HepG2 (cell line): ENCODE measurements around the gene USE1. TPM values are rescaled to one million over a fixed set of nuclear protein-coding genes. Genes with fewer than 3 reads are reported as not detected.

Experiments used
- GABPA ChIP-seq, 2 experiments: IDR thresholded peaks; 2 replicates each; pipeline ENCODE4 v1.6.1; 2011 to 2016; ENCODE audit warnings: low read depth in 2 of 2, low read length in 1 of 2, missing biosample characterization in 1 of 2, missing genetic modification characterization in 1 of 2
- HHEX ChIP-seq: IDR thresholded peaks from 2 replicates; pipeline ENCODE4 v1.6.1; 2016; ENCODE audit warnings: control low read depth
- HOXA5 ChIP-seq: sonication (generic); formaldehyde crosslinking; IDR thresholded peaks from 2 replicates; pipeline ENCODE4 v1.4.0; 2020; ENCODE audit warnings: missing genetic modification reagents
- IRX3 ChIP-seq: sonication (generic); formaldehyde crosslinking; IDR thresholded peaks from 2 replicates; pipeline ENCODE4 v1.8.1; 2023; ENCODE audit warnings: mild to moderate bottlenecking, low read depth, missing genetic modification reagents, borderline replicate concordance
- ISL2 ChIP-seq: sonication (generic); formaldehyde crosslinking; IDR thresholded peaks from 2 replicates; pipeline ENCODE4 v1.5.0; 2020; ENCODE audit warnings: missing genetic modification reagents
- MED1 ChIP-seq: sonication (generic); formaldehyde crosslinking; IDR thresholded peaks from 2 replicates; pipeline ENCODE4 v1.4.0; 2020; ENCODE audit warnings: missing genetic modification reagents
- NCOA2 ChIP-seq: sonication (generic); formaldehyde crosslinking; IDR thresholded peaks from 2 replicates; pipeline ENCODE4 v1.8.0; 2022; ENCODE audit warnings: inconsistent platforms
- NFKBIZ ChIP-seq: IDR thresholded peaks from 2 replicates; pipeline ENCODE4 v1.6.1; 2018; ENCODE audit warnings: missing genetic modification reagents, missing compliant biosample characterization
- NR1H2 ChIP-seq: sonication (generic); formaldehyde crosslinking; IDR thresholded peaks from 2 replicates; pipeline ENCODE4 v1.8.1; 2022; ENCODE audit warnings: low read depth, missing genetic modification reagents, borderline replicate concordance
- POGZ ChIP-seq: sonication (generic); formaldehyde crosslinking; IDR thresholded peaks from 2 replicates; pipeline ENCODE4 v1.4.0; 2020; ENCODE audit warnings: mild to moderate bottlenecking, missing genetic modification reagents
- TBX3 ChIP-seq: fragments of 450-650 bp; IDR thresholded peaks from 2 replicates; pipeline ENCODE4 v1.6.1; 2017; ENCODE audit warnings: antibody characterized with exemption, mild to moderate bottlenecking, inconsistent platforms, borderline replicate concordance
- ZMYM4 ChIP-seq: sonication (generic); formaldehyde crosslinking; IDR thresholded peaks from 2 replicates; pipeline ENCODE4 v1.8.1; 2023; ENCODE audit warnings: mild to moderate bottlenecking, missing genetic modification reagents
- ZNF331 ChIP-seq: sonication (generic); formaldehyde crosslinking; IDR thresholded peaks from 2 replicates; pipeline ENCODE4 v1.4.0; 2020; ENCODE audit warnings: missing genetic modification reagents
- ZNF441 ChIP-seq: sonication (generic); formaldehyde crosslinking; IDR thresholded peaks from 2 replicates; pipeline ENCODE4 v1.7.0; 2021; ENCODE audit warnings: missing genetic modification reagents, borderline replicate concordance
- ZNF484 ChIP-seq: sonication (generic); formaldehyde crosslinking; IDR thresholded peaks from 2 replicates; pipeline ENCODE4 v1.5.1; 2020; ENCODE audit warnings: mild to moderate bottlenecking, low read depth, missing genetic modification reagents, borderline replicate concordance
- ZNF605 ChIP-seq: sonication (generic); formaldehyde crosslinking; IDR thresholded peaks from 2 replicates; pipeline ENCODE4 v1.8.0; 2022; ENCODE audit warnings: mild to moderate bottlenecking, missing genetic modification reagents
- ZNF672 ChIP-seq: sonication (generic); formaldehyde crosslinking; IDR thresholded peaks from 2 replicates; pipeline ENCODE4 v1.8.1; 2022; ENCODE audit warnings: missing genetic modification reagents
- ZNF720 ChIP-seq: sonication (generic); formaldehyde crosslinking; IDR thresholded peaks from 2 replicates; pipeline ENCODE4 v1.4.0; 2020; ENCODE audit warnings: missing genetic modification reagents
- polyA plus RNA-seq, 8 experiments: library from polyadenylated mRNA; depleted of rRNA in 3 of 8; stranded (reverse) in 7 of 8; unstranded in 1 of 8; fragments of >200 nt; fragmentation: Illumina TruSeq in 4 of 8; extraction: Trizol in 4 of 8; gene quantifications; 2 replicates each; pipeline versions ENCODE4 v1.2.1 to v1.2.3, GENCODE V29; 2011 to 2016; ENCODE audit warnings: low read depth in 4 of 8, missing spikeins in 1 of 8, mixed read lengths in 1 of 8; ENCODE audit not compliant: insufficient read depth in 1 of 8
- total RNA-seq, 5 experiments: library from RNA; depleted of rRNA; stranded (reverse); fragments of >200 nt; fragmentation: Illumina TruSeq; extraction: Trizol; gene quantifications; 2 replicates each; pipeline ENCODE4 v1.2.3, GENCODE V29; 2016; ENCODE audit warnings: low read depth in 1 of 5
- TF ChIP-seq, protein P1 (sequence below): sonication (generic); formaldehyde crosslinking; conservative IDR thresholded peaks from 2 replicates; pipeline ENCODE4 v1.8.1; 2023; ENCODE audit warnings: missing genetic modification reagents
- TF ChIP-seq, protein P2 (sequence below): sonication (generic); formaldehyde crosslinking; IDR thresholded peaks from 2 replicates; pipeline ENCODE4 v1.4.0; 2020; ENCODE audit warnings: missing genetic modification reagents
- TF ChIP-seq, protein P3 (sequence below): sonication (generic); formaldehyde crosslinking; IDR thresholded peaks from 2 replicates; pipeline ENCODE4 v1.5.0; 2020; ENCODE audit warnings: mild to moderate bottlenecking, missing genetic modification reagents
- TF ChIP-seq, protein P4 (sequence below): sonication (generic); formaldehyde crosslinking; IDR thresholded peaks from 2 replicates; pipeline ENCODE4 v1.4.0; 2020; ENCODE audit warnings: missing genetic modification reagents, borderline replicate concordance

The USE1 gene
- total and polyA plus RNA-seq, 2 of the 13 experiments (the other 11 are each of a cell fraction or from before 2014, with no cell fraction given) = 9.9 to 17.6 TPM

DNA sequence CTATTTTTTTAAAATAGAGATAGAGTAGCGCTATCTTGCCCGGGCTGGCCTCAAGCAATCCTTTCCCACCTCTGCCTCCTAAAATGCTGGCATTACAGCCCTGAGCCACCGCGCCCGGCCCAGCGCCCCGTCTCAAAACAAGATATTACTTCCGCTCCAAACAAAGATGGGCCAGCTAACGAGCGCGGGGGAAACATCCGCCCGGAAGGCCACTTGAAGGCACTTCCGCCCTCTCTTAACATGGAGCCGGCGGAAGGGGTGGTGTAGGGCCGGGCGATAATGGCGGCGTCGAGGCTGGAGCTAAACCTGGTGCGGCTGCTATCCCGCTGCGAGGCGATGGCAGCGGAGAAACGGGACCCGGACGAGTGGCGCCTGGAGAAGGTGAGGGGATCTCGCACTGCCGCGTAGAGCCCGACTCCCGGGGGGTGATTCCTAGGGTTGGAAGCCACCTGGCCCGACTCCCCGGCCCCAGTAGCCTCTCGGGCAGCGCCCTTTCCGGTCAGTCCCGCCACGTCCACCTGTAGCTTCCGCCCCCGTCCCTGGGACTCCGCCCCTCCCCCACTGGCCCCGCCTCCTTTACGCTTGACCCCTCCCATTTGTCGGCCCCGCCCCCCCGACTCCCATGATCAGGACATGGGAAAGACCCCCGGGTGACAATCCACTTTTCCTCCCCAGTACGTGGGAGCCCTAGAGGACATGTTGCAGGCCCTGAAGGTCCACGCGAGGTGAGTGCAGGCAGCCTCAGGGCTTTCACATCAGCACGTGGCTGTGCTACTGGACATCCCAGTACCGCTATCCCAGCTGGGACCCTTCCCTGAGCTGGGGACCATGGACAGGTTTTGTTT lies at the start of gene USE1 (continued):
- TF ChIP-seq, protein P1, sequence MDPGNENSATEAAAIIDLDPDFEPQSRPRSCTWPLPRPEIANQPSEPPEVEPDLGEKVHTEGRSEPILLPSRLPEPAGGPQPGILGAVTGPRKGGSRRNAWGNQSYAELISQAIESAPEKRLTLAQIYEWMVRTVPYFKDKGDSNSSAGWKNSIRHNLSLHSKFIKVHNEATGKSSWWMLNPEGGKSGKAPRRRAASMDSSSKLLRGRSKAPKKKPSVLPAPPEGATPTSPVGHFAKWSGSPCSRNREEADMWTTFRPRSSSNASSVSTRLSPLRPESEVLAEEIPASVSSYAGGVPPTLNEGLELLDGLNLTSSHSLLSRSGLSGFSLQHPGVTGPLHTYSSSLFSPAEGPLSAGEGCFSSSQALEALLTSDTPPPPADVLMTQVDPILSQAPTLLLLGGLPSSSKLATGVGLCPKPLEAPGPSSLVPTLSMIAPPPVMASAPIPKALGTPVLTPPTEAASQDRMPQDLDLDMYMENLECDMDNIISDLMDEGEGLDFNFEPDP = no peak
- TF ChIP-seq ZNF605 (CRISPR knock-in tag) = peak; percentile 61; the same call in 1 of the 2 replicates
- no peak for TF ChIP-seq TBX3
- TF ChIP-seq, protein P2, sequence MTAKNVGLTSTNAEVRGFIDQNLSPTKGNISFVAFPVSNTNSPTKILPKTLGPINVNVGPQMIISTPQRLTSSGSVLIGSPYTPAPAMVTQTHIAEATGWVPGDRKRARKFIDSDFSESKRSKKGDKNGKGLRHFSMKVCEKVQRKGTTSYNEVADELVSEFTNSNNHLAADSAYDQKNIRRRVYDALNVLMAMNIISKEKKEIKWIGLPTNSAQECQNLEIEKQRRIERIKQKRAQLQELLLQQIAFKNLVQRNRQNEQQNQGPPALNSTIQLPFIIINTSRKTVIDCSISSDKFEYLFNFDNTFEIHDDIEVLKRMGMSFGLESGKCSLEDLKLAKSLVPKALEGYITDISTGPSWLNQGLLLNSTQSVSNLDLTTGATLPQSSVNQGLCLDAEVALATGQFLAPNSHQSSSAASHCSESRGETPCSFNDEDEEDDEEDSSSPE (CRISPR knock-in tag) = peak; percentile 75
- TF ChIP-seq GABPA (IDR thresholded peaks at IDR 0.05; ENCODE audit: low read depth, low read length) = peak; percentile 83
- TF ChIP-seq GABPA (CRISPR knock-in tag; IDR thresholded peaks at IDR 0.05; ENCODE audit: low read depth) = peak; percentile 98
- TF ChIP-seq MED1 (CRISPR knock-in tag) = peak; percentile 83
- TF ChIP-seq NCOA2 = no peak
- TF ChIP-seq ZNF441 = peak; percentile 54; the same call in 1 of the 2 replicates
- TF ChIP-seq, protein P3, sequence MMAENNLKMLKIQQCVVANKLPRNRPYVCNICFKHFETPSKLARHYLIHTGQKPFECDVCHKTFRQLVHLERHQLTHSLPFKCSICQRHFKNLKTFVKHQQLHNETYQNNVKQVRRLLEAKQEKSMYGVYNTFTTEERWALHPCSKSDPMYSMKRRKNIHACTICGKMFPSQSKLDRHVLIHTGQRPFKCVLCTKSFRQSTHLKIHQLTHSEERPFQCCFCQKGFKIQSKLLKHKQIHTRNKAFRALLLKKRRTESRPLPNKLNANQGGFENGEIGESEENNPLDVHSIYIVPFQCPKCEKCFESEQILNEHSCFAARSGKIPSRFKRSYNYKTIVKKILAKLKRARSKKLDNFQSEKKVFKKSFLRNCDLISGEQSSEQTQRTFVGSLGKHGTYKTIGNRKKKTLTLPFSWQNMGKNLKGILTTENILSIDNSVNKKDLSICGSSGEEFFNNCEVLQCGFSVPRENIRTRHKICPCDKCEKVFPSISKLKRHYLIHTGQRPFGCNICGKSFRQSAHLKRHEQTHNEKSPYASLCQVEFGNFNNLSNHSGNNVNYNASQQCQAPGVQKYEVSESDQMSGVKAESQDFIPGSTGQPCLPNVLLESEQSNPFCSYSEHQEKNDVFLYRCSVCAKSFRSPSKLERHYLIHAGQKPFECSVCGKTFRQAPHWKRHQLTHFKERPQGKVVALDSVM (CRISPR knock-in tag) = no peak; the same call in 1 of the 2 replicates
- no peak for TF ChIP-seq ZNF672 (CRISPR knock-in tag)
- TF ChIP-seq ISL2 (CRISPR knock-in tag) = peak; percentile 51; the same call in 1 of the 2 replicates
- TF ChIP-seq HOXA5 (CRISPR knock-in tag) = peak; percentile 71; the same call in 1 of the 2 replicates
- no peak for TF ChIP-seq ZNF484 (CRISPR knock-in tag)
- no peak for TF ChIP-seq ZNF720 (CRISPR knock-in tag)
- peak; percentile 74 for TF ChIP-seq POGZ (CRISPR knock-in tag)
- TF ChIP-seq NFKBIZ (CRISPR knock-in tag) = peak; percentile 60; the same call in 1 of the 2 replicates
- TF ChIP-seq NR1H2 (CRISPR knock-in tag) = 0 out of 2 replicates have a peak, but pooled peaks have one; percentile 37
- TF ChIP-seq ZMYM4 (CRISPR knock-in tag) = no peak
- no peak for TF ChIP-seq ZNF331
- no peak for TF ChIP-seq HHEX (CRISPR knock-in tag)
- TF ChIP-seq, protein P4, sequence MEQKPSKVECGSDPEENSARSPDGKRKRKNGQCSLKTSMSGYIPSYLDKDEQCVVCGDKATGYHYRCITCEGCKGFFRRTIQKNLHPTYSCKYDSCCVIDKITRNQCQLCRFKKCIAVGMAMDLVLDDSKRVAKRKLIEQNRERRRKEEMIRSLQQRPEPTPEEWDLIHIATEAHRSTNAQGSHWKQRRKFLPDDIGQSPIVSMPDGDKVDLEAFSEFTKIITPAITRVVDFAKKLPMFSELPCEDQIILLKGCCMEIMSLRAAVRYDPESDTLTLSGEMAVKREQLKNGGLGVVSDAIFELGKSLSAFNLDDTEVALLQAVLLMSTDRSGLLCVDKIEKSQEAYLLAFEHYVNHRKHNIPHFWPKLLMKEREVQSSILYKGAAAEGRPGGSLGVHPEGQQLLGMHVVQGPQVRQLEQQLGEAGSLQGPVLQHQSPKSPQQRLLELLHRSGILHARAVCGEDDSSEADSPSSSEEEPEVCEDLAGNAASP (CRISPR knock-in tag) = peak; percentile 69
- TF ChIP-seq IRX3 (CRISPR knock-in tag) = 0 out of 2 replicates have a peak, but pooled peaks have one; percentile 4
